Measurements from ENCODE around the gene CARM1.

DNA sequence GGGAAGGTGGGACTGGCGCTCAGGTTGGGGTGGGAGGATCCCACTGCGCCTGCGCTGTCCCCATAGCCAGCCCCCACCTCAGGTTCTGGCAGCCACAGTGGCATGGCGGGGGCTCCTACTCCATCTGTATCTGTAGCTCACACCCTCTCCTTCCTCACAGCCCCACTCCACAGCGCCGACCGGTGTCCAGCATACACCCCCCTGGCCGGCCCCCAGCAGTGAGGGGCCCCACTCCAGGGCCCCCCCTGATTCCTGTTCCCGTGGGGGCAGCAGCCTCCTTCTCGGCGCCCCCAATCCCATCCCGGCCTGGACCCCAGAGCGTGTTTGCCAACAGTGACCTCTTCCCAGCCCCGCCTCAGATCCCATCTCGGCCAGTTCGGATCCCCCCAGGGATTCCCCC lies 41.4 kb upstream of the CARM1 start:
- TF ChIP-seq, protein P1, sequence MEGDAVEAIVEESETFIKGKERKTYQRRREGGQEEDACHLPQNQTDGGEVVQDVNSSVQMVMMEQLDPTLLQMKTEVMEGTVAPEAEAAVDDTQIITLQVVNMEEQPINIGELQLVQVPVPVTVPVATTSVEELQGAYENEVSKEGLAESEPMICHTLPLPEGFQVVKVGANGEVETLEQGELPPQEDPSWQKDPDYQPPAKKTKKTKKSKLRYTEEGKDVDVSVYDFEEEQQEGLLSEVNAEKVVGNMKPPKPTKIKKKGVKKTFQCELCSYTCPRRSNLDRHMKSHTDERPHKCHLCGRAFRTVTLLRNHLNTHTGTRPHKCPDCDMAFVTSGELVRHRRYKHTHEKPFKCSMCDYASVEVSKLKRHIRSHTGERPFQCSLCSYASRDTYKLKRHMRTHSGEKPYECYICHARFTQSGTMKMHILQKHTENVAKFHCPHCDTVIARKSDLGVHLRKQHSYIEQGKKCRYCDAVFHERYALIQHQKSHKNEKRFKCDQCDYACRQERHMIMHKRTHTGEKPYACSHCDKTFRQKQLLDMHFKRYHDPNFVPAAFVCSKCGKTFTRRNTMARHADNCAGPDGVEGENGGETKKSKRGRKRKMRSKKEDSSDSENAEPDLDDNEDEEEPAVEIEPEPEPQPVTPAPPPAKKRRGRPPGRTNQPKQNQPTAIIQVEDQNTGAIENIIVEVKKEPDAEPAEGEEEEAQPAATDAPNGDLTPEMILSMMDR (IDR thresholded peaks at IDR 0.05): no peak
- TF ChIP-seq POLR2A (IDR thresholded peaks at IDR 0.05): no peak
